Fibroblast of lung (primary cell): Measurements from ENCODE around the gene IKZF2. TPM values are rescaled to one million over a fixed set of nuclear protein-coding genes. Genes with fewer than 3 reads are reported as not detected.

Experiments used
- DNase-seq, 2 donors: peaks; one replicate each; pipeline versions ENCODE4 v3.0.0 to v3.0.0-alpha.2; 2010; ENCODE audit warnings: low read depth in 2 of 2
- H2AFZ ChIP-seq: 2 replicates; pipeline ENCODE4 v1.5.1; 2012; ENCODE audit warnings: low read length, control low read depth, inconsistent platforms
- H3K27ac ChIP-seq: 2 replicates; pipeline ENCODE4 v1.5.1; 2011; ENCODE audit warnings: low read length, control low read depth; ENCODE audit not compliant: insufficient read depth
- H3K27me3 ChIP-seq: 2 replicates; pipeline ENCODE4 v1.5.1; 2011; ENCODE audit warnings: mild to moderate bottlenecking, low read length; ENCODE audit not compliant: control insufficient read depth, insufficient read depth
- H3K36me3 ChIP-seq: 2 replicates; pipeline ENCODE4 v1.5.1; 2011; ENCODE audit warnings: low read length; ENCODE audit not compliant: control insufficient read depth, insufficient read depth
- H3K4me1 ChIP-seq: 2 replicates; pipeline ENCODE4 v1.5.1; 2011; ENCODE audit warnings: low read length; ENCODE audit not compliant: control insufficient read depth, insufficient read depth; ENCODE audit errors: extremely low read depth
- H3K4me2 ChIP-seq: 2 replicates; pipeline ENCODE4 v1.5.1; 2011; ENCODE audit warnings: low read length, control low read depth; ENCODE audit not compliant: insufficient read depth; ENCODE audit errors: extremely low read depth
- H3K4me3 ChIP-seq, 4 experiments: fragments of 200-600 bp in 1 of 4; sonication (generic) in 1 of 4; replicated peaks in 1 of 4; 2 replicates each; pipeline ENCODE4 v1.5.1; 2011 to 2016; ENCODE audit warnings: low read length in 4 of 4, low read depth in 3 of 4, mild to moderate bottlenecking in 3 of 4, control low read depth in 2 of 4, inconsistent platforms in 1 of 4, mixed read lengths in 1 of 4; ENCODE audit not compliant: insufficient read depth in 1 of 4; ENCODE audit errors: control extremely low read depth in 1 of 4
- H3K79me2 ChIP-seq: 2 replicates; pipeline ENCODE4 v1.5.1; 2012; ENCODE audit warnings: mild to moderate bottlenecking, low read length, inconsistent platforms; ENCODE audit not compliant: control insufficient read depth, insufficient read depth
- H3K9ac ChIP-seq: 2 replicates; pipeline ENCODE4 v1.5.1; 2011; ENCODE audit warnings: mild to moderate bottlenecking, low read length, control low read depth; ENCODE audit not compliant: insufficient read depth
- H3K9me3 ChIP-seq: 2 replicates; pipeline ENCODE4 v1.5.1; 2012; ENCODE audit warnings: low read depth, low read length; ENCODE audit not compliant: control insufficient read depth, insufficient read depth
- H4K20me1 ChIP-seq: 2 replicates; pipeline ENCODE4 v1.5.1; 2011; ENCODE audit warnings: low read length; ENCODE audit not compliant: control insufficient read depth, insufficient read depth; ENCODE audit errors: extremely low read depth
- EZH2 ChIP-seq: IDR thresholded peaks from 2 replicates; pipeline ENCODE4 v1.5.1; 2012; ENCODE audit warnings: low read length, control low read depth, mild to moderate bottlenecking; ENCODE audit errors: missing control alignments
- polyA plus RNA-seq, 2 donors: library from polyadenylated mRNA; depleted of rRNA in 1 of 2; stranded (reverse) in 1 of 2; unstranded in 1 of 2; fragments of >200 nt; gene quantifications; 2 replicates each; pipeline ENCODE4 v1.2.1, GENCODE V29; 2011 to 2012; ENCODE audit warnings: missing spikeins in 1 of 2
- total RNA-seq: library from RNA; depleted of rRNA; stranded (reverse); fragments of >200 nt; gene quantifications from 2 replicates; pipeline ENCODE4 v1.2.1, GENCODE V29; 2014
- TF ChIP-seq, protein P1 (sequence below), 2 donors: IDR thresholded peaks in 1 of 2; conservative IDR thresholded peaks in 1 of 2; 1 replicate in 1 of 2; 2 replicates in 1 of 2; pipeline ENCODE4 v1.5.1; 2011 to 2012; ENCODE audit warnings: low read length in 2 of 2, control low read depth in 1 of 2, inconsistent platforms in 1 of 2, low read depth in 1 of 2, mild to moderate bottlenecking in 1 of 2

Gene IKZF2
- total and polyA plus RNA-seq, 2 donors (not counting 1 experiment from before 2014, with no cell fraction given) = 4.9 to 17.2 TPM

DNA sequence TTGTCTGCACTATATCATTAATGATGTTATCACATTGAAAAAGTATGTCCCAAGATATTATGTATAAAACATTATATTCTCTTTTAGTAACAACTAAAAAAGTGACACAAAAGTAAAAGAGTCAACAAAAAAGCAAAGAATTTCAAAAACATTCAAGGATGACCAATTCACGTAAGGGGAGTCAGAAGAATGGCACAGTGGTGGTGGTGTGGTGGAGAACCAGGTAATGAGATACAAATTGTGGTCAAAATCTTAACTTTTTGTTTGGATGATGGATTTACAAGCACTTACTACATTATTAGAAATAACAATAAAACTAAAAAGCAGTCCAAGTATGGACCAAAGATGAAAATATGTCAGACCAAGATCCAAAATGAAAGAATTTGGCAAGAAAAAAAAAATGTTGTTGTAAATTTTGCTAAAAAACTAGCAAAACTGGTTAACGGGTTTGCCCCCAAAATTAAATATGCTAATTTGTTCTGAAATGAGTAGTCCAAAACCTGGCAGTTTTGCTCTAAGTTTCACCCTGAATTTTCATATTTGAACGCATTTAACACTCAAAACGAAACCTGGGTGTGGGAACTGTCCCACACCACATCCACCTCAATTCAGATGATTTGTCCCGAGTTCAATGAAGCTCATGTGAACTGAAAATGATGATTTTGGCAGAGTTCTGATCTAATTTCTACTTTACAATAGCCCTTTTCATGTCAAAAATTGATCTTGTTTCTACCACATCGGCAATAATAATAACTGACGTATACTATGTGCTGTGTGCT, 135.8 kb downstream of the IKZF2 start:
- H3K79me2 ChIP-seq = no peaks in the 10 kb centered on the region
- H3K4me2 ChIP-seq = no peak overlapping the region
- DNase-seq = no peak
- no peak overlapping the region for H3K9ac ChIP-seq
- H3K27me3 ChIP-seq = no peaks in the 10 kb centered on the region
- no peak overlapping the region for H2AFZ ChIP-seq
- H3K9me3 ChIP-seq = no peaks in the 10 kb centered on the region
- no peaks in the 10 kb centered on the region for H3K4me1 ChIP-seq
- H3K4me3 ChIP-seq = no peak overlapping the region
- no peak overlapping the region for H3K27ac ChIP-seq
- TF ChIP-seq EZH2 = no peak
- TF ChIP-seq, protein P1, sequence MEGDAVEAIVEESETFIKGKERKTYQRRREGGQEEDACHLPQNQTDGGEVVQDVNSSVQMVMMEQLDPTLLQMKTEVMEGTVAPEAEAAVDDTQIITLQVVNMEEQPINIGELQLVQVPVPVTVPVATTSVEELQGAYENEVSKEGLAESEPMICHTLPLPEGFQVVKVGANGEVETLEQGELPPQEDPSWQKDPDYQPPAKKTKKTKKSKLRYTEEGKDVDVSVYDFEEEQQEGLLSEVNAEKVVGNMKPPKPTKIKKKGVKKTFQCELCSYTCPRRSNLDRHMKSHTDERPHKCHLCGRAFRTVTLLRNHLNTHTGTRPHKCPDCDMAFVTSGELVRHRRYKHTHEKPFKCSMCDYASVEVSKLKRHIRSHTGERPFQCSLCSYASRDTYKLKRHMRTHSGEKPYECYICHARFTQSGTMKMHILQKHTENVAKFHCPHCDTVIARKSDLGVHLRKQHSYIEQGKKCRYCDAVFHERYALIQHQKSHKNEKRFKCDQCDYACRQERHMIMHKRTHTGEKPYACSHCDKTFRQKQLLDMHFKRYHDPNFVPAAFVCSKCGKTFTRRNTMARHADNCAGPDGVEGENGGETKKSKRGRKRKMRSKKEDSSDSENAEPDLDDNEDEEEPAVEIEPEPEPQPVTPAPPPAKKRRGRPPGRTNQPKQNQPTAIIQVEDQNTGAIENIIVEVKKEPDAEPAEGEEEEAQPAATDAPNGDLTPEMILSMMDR (conservative IDR thresholded peaks at IDR 0.05 in 1 of 2, IDR thresholded peaks at IDR 0.05 in 1 of 2; ENCODE audit: low read depth in 1 of 2, low read length in 2 of 2) = no peak
- no peaks in the 10 kb centered on the region for H3K36me3 ChIP-seq
- no peaks in the 10 kb centered on the region for H4K20me1 ChIP-seq

DNA sequence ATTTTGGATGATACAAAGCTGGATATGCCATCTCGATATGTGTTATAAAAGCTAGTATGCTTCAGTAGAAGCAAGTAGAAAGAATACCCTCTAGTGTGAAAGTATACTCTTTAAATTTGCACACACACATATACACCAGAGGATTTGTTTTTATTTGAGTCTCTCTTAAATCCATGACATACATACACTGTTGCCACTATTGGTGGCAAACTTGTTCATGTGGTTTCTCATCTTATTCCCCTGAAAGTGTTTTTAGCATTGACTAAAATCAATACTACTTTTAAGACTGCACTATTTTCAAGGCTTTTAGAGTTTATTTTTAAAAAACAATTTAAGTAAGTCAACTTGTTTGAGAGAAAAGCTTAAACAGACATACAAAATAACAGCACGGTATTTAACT, 137.4 kb downstream of the IKZF2 start:
- Histone ChIP-seq H3K27ac (no peak overlapping the region), H3K9me3 (no peaks in the 10 kb centered on the region), H3K4me3 (no peak overlapping the region), H3K4me2 (no peak overlapping the region), H3K36me3 (no peaks in the 10 kb centered on the region), H3K79me2 (no peaks in the 10 kb centered on the region), H4K20me1 (no peaks in the 10 kb centered on the region), H3K4me1 (no peaks in the 10 kb centered on the region), H3K27me3 (no peaks in the 10 kb centered on the region), H2AFZ (no peak overlapping the region), H3K9ac (no peak overlapping the region)
- DNase-seq = no peak
- no peak for TF ChIP-seq EZH2
- TF ChIP-seq, protein P1 (conservative IDR thresholded peaks at IDR 0.05 in 1 of 2, IDR thresholded peaks at IDR 0.05 in 1 of 2; ENCODE audit: low read depth in 1 of 2, low read length in 2 of 2) = no peak

DNA sequence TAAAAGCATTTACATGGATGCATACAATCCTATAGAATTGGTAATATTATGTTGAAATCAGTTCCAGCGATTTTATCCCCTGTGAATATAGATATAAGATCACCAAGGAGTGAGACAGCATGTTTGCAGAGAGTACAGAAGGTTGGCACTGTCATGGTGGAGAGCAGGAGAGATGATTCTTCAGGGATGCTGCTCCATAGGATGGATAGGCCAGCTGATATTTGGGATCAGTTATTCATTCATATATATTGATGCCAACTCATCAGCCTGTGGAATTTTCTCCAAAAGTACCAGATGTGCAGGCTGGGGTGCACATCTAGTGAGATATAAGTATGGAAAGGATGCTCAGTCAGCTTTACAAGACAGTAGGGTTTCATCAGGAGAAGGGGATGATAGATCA, 139.9 kb downstream of the IKZF2 start:
- Histone ChIP-seq H2AFZ (no peak overlapping the region), H3K27me3 (no peaks in the 10 kb centered on the region), H3K36me3 (no peaks in the 10 kb centered on the region), H3K79me2 (no peaks in the 10 kb centered on the region), H4K20me1 (no peaks in the 10 kb centered on the region), H3K9ac (no peak overlapping the region), H3K4me3 (no peak overlapping the region), H3K4me2 (no peak overlapping the region), H3K9me3 (no peaks in the 10 kb centered on the region), H3K27ac (no peak overlapping the region), H3K4me1 (no peaks in the 10 kb centered on the region)
- no peak for DNase-seq
- TF ChIP-seq, protein P1 (conservative IDR thresholded peaks at IDR 0.05 in 1 of 2, IDR thresholded peaks at IDR 0.05 in 1 of 2; ENCODE audit: low read depth in 1 of 2, low read length in 2 of 2) = no peak
- no peak for TF ChIP-seq EZH2
